Measurements from ENCODE around the gene ENOPH1.

DNA sequence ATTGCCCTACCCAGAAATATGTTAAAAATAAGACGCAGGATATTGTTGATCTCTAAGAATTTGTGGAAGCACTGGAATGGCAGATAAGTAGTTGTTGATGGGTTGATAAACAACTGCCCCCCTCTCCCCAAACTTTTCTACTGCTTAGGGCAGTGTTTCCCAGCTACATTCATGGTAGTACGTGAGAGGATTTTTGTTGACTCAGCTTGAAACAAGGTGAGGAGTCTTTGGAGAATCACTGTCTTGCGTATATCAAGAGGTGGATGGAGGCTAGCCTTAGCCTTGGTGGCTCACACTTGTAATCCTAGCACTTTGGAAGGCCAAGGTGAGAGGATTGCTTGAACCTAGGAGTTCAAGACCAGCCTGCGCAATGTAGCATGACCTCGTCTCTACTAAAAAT, 5.7 kb downstream of the ENOPH1 start:
- no peak for TF ChIP-seq CTCF (conservative IDR thresholded peaks at IDR 0.05; ENCODE audit: low read depth, low read length)
- no peak for TF ChIP-seq POLR2A (IDR thresholded peaks at IDR 0.05; ENCODE audit: low read depth, low read length)
- TF ChIP-seq MXI1 (IDR thresholded peaks at IDR 0.05; ENCODE audit: borderline replicate concordance, low read depth, low read length) = no peak
